GM18505 (cell line): ENCODE results near the gene KRTAP5-1.

ENCODE experiments used
- ATAC-seq: cut with Tn5 transposase; IDR thresholded peaks from one replicate; pipeline ENCODE4 v1.9.1; 2021; ENCODE audit not compliant: unreplicated experiment
- POLR2A ChIP-seq: IDR thresholded peaks from 4 replicates; pipeline ENCODE4 v1.6.1; 2011; ENCODE audit warnings: borderline replicate concordance; ENCODE audit not compliant: insufficient read depth, insufficient read length; ENCODE audit errors: extremely low read depth

Gene KRTAP5-1

GRCh38 chr11:1560002-1560648 is 25.0 kb downstream of the KRTAP5-1 start:
- no peak for ATAC-seq

GRCh38 chr11:1559111-1559951 is 25.8 kb downstream of the KRTAP5-1 start:
- ATAC-seq, result no peak
- TF ChIP-seq POLR2A, result no peak

More at GRCh38 chr11:1560002-1560648, 25.0 kb downstream of the KRTAP5-1 start:
- no peak for TF ChIP-seq POLR2A

- ATAC-seq, result no peak
Measured at GRCh38 chr11:1558775-1559110, 26.3 kb downstream of the KRTAP5-1 start.

DNA sequence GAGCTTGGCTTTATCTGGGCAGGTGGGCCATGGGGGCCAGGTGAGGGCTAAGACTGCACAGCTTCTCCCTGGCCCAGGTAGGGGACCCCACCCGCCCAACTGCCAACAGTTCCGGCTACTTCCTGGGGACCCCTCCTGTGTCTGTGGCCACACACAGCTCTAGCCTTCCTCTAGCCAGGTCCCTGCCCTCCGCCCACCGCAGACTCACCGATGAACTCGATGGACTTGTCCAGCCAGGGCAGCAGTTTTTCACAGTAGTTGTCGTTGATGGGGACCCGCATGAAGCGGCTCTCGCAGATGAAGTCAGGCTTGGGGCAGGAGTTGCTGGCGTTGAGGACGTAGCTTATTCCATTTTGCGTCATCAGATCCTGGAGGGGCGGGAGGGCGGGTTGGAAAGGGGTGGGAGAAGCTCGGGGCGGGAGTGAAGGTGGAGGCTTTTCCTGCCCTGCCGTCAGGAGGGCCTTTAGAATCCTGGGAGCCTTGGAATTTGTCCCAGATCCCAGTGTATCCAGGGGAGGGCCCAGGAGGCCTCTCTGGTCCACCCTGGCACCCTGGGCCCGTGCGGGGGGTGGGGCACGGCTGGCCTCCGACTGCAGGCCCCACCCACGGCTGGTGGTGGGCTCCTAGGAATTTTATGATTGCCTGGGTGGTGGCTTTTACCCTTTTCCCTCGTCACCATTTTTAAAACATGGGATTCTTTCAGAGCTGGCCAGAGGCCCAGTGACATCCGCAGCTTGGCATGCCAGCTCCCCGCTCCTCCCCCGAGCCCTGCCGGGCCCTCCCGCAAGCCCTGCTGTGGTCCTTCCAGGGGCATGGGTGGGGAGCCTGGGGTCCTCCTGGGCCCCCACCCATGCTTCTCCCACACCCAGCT is 26.9 kb downstream of the KRTAP5-1 start:
- no peak for TF ChIP-seq POLR2A
- no peak for ATAC-seq

More at GRCh38 chr11:1558775-1559110, 26.3 kb downstream of the KRTAP5-1 start:
- no peak for TF ChIP-seq POLR2A

DNA sequence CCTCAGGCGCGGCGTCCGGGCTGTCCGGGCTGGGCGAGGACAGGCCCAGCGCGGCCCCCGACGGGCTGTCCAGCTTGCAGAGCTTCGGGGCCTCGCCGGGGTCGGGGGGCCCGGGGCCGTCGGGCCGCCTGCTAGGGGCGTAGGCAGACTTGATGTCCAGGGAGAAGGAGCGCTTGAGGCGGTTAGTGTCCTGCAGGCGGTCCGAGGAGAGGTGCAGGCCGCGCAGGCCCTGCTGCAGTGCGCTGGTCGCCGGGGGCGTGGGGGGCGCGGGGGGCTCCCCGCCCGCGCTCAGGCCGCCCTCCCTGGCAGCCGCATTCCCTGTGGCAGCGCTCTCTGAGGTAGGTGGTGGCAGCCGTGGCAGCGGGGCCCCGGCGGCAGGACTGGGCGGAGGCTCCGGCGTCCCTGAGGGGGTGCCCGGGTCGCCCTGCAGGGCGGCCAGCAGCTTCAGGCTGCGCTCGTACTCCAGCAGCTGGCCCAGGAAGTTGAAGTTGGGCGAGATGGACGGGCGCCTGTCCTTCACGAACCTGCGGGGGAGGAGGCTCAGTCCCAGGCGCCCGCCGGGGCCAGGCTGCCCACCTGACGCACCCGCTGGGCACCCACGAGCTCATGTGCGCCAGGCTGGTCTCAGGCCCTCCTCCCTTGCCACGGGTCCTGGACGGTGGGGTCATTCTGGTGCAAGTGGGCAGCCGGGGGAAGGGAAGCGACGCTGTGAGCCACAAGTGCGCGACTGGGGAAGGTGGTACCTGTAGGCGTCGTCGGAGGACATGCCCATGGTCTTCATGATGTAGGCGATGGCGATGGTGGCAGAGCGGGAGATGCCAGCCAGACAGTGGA is 27.8 kb downstream of the KRTAP5-1 start:
- no peak for ATAC-seq
- no peak for TF ChIP-seq POLR2A

DNA sequence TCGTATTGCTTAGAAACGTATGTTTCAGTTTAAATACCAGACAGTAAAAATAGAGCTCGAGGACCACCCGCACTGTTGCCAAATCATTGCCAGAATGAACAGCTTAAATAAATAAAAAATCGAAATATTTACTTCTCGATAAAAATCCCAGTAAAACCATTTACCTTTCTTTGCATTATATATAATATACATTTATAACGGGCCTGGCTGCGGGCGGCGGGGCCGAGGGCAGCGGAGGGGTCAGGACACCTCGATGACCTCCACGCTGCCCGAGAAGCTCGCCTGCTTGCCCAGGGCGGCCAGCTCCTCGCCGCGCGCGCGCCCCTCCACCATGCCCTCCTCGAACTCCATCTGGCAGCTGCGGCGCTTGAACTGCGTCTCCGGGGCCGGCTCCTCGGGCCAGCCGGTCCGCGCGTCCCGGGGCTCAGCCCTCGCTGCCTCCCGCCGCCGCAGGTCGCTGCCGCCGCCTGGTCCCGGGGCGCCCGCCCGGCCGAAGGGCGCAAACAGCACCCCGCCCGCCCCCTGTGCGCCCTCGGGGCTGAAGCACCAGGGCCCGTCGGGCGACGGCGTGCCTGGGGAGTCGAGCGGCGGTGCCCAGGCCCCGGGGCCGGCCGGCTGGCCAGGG is 28.7 kb downstream of the KRTAP5-1 start:
- ATAC-seq, result no peak
- TF ChIP-seq POLR2A, result no peak

DNA sequence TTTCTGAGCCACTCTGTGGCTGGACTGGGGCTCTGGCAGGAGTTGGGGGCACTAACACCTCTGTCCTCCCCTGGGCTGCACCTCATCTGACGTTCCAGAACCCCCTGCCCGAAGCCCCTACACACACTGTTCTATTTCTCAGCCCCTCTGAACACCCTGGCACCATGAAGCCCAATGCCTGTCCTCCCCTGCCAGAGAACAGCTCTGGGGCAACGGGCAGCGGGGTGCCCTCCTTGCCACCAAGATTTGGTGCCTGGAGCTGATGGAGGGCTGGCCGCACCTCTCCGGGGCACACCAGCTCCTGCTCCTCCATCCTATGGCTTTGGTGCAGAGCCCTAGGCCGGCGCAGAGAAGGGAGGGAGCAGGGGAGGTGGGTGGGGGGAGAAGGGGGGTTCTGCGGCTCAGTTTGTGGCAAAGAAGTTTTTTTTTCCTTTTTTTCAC is 29.4 kb downstream of the KRTAP5-1 start:
- TF ChIP-seq POLR2A, result no peak
- ATAC-seq, result no peak

DNA sequence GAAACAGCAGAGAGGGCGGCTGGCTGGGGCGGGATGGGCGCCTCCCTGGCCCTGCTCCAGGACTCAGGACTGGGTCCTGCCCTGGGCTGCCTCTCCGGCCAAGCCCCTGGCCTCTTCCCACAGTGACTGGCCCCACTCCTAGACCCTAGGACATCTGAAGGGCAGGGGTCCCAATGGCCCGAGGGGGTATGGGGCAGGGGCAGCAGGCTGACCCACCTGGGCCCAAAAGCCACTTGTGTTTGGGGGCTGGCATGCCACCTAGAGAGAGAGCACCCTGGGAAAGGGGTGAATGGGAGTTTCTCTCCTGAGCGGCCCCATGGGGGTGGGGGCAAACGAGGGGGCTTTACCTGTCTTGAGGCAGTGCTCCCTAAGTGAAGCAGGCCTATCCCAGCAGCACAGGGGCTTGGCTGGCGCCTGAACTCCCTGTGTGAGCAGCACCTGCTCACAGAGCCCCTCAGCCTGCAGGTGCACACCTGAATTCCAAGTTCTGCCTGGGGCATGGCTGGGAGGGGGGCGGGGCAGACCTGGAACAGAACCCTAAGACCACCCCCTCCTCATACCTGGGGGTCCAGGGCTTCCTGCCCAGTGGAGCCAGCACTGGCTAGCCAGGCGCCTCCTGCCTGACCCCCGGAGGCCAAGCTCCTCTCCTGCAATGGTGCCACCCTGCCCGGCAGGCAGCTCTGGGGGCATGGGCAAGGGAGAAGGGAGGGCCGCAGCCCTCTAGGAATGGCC is 29.9 kb downstream of the KRTAP5-1 start:
- TF ChIP-seq POLR2A, result no peak
- ATAC-seq, result no peak

DNA sequence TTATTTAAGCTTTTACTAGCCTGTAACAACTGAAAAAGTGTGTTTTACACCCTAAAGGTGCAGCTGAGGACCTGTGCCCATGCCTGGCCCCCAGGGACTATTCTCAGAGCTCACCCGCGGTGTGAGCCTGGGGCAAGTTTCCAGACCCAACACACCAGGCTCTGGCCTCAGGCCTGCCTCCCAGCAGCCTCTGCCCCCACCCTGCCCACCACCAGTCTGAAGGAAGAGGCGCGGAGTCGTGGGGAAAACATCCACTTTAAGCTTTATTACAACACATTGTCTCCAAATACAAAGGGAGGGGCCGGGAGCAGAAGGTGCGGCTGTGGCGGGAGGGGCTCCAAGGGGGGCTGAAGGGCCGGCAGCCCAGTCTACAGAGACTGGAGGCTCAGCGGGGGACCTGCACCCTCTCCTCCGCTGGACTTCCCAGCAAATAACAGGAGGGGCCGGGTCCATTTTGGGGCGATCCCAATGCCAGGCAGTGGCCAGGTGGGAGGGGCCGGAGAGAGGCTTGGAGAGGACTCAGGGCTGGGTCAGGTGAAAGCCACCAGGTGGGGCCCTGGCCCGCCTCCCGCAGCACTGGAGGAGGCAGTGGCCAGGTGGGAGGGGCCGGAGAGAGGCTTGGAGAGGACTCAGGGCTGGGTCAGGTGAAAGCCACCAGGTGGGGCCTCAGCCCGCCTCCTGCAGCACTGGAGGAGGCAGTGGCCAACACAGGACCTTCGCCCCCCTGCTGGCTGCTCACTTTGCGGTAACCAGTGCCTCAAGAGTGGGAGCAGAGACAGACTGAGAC is 31.1 kb downstream of the KRTAP5-1 start:
- TF ChIP-seq POLR2A, result no peak
- ATAC-seq, result no peak

DNA sequence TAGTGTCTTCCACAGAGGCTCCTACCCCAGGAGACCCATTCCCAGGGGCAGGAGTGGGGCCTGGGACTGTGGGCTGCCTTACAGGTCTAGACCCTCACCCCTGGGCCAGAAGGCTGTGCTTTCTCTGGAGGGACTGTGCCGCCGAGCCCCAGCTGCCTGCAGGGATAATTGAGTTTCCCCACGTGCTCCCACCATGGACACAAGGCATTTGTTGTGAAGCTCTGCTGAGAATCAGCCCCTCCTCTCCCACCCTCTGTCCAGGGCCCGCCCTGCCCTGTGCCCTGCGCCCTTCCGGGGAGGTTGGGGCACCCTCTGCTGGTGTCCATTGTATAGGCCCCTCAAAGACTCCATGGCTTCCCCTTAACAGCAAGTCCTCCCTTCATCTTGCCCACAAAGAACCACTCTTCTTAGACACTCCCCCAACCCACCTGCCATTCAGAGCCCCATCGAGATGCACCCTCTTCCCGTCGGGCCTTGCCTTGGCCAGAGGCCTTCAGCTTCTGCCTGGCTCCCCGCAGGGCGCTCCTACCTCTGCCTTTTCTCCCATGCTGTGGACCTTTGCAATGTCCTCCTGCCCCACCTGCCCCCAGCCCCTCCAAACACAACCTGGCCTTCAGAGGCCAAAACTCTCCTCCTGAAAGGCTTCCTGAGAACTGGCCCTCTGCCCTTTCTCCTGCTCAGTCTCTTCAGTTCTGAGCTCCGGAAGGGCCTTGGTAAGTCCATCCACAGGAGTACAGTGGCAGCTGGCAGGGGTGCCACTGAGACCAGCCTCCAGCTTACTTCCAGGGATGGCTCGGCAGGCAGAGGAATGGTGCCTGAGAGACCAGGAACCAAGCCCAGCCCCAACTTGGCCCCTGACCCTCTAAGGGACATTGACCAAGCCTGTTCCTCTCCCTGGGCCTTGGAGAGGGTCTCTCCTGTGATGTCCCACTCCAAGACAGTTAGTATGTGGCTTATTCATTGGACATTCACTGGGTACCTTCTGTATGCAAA is 35.4 kb downstream of the KRTAP5-1 start:
- TF ChIP-seq POLR2A, result no peak
- ATAC-seq, result no peak
